ENCODE data around the gene LRP1B.

- TF ChIP-seq REST (IDR thresholded peaks at IDR 0.05), result no peak
- no peak for TF ChIP-seq CTCF (IDR thresholded peaks at IDR 0.05)
- TF ChIP-seq POLR2AphosphoS2 (conservative IDR thresholded peaks at IDR 0.05; ENCODE audit: low read length), result no peak
- TF ChIP-seq HES2 (IDR thresholded peaks at IDR 0.05), result no peak
- no peak for TF ChIP-seq PHF8 (IDR thresholded peaks at IDR 0.05; ENCODE audit: borderline replicate concordance, low read depth)
- TF ChIP-seq CEBPB (IDR thresholded peaks at IDR 0.05), result no peak
- no peak for TF ChIP-seq ZFP36 (IDR thresholded peaks at IDR 0.05; ENCODE audit: borderline replicate concordance, partially characterized antibody)
- no peak for TF ChIP-seq POLR2A (IDR thresholded peaks at IDR 0.05; ENCODE audit: low read length)
- TF ChIP-seq NFE2L2 (conservative IDR thresholded peaks at IDR 0.05; ENCODE audit: low read length), result no peak
- TF ChIP-seq RCOR1 (IDR thresholded peaks at IDR 0.05; ENCODE audit: low read depth, low read length), result no peak
- no peak for TF ChIP-seq ESRRA (IDR thresholded peaks at IDR 0.05; ENCODE audit: borderline replicate concordance, low read length)
- TF ChIP-seq RAD21 (conservative IDR thresholded peaks at IDR 0.05 in 1 of 2, IDR thresholded peaks at IDR 0.05 in 1 of 2), result no peak
Observed at GRCh38 chr2:141341444-141341843, 789.4 kb downstream of the LRP1B start.

Measured in A549 (cell line).